ENCODE measurements around the gene NFE2L3.

GRCh38 chr7:26179826-26180497, 28.0 kb downstream of the NFE2L3 start:
- TF ChIP-seq MCM5 (IDR thresholded peaks at IDR 0.05; ENCODE audit: low read depth), result no peak
- TF ChIP-seq JUND (IDR thresholded peaks at IDR 0.05; ENCODE audit: borderline replicate concordance, low read depth, low read length), result no peak
- no peak for TF ChIP-seq JUND (tag; IDR thresholded peaks at IDR 0.05; ENCODE audit: borderline replicate concordance, low read depth, low read length)
- TF ChIP-seq BRF1 (IDR thresholded peaks at IDR 0.05; ENCODE audit: borderline replicate concordance, extremely low read depth, insufficient read length), result no peak
- TF ChIP-seq PHF8 (IDR thresholded peaks at IDR 0.05; ENCODE audit: borderline replicate concordance, low read length), result no peak
- no peak for TF ChIP-seq SRSF9 (IDR thresholded peaks at IDR 0.05; ENCODE audit: borderline replicate concordance, low read depth, low read length)
- TF ChIP-seq CTCF (IDR thresholded peaks at IDR 0.05 in 2 of 3, conservative IDR thresholded peaks at IDR 0.05 in 1 of 3; ENCODE audit: insufficient read depth in 2 of 3, low read depth in 1 of 3, low read length in 3 of 3), result no peak
